Suppressor macrophage (primary cell): Measurements from ENCODE around the gene CMIP.
"Not testable (repeated sequence)": the region's sequence is repeated elsewhere in the genome, so short reads cannot be mapped to it uniquely, and the experiment has no call there.

ENCODE experiments used
- DNase-seq, 4 experiments: peaks; one replicate each; pipeline ENCODE4 v3.0.0-alpha.2; 2020 to 2022

Gene CMIP

DNA sequence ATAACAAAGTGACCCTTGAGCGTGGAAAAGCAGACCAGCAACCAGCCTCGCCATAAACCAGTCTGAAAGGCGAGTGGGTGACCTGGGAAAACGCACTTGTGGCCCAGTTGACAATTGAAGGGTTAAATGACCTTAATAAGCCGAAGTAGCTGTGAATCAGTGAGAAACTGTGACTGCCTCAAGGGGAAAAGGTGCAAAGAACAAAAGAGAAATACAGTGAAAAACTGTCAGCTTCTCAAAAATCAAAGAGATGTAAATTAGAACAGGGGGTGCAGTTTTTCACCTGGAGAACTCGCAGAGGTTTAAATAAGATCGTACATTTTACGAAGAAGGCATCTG, 124.1 kb downstream of the CMIP start:
- DNase-seq = no peak

- DNase-seq = no peak
Observed at GRCh38 chr16:81569361-81570034, 124.9 kb downstream of the CMIP start.

- DNase-seq = no peak
Observed at GRCh38 chr16:81570151-81570846, 125.7 kb downstream of the CMIP start.

DNA sequence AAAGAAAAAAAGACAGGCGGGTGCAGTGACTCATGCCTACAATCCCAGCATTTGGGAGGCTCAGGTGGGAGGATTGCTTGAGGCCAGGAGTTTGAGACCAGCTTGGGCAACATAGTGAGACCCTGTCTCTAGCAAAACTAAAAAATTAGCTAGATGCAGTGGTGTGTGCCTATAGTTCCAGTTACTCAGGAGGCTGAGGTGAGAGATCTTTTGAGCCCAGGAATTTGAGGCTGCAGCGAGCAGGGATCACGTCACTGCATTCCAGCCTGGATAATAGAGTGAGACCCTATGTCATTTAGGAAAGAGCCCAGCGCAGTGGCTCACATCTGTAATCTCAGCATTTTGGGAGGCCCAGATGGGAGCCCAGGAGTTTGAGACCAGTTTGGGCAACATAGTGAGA, 126.6 kb downstream of the CMIP start:
- DNase-seq = no peak

GRCh38 chr16:81571592-81572385, 127.2 kb downstream of the CMIP start:
- no peak for DNase-seq

- no peak for DNase-seq
Observed at GRCh38 chr16:81572386-81573144, 128.0 kb downstream of the CMIP start.

GRCh38 chr16:81573533-81574020, 129.0 kb downstream of the CMIP start:
- DNase-seq = no peak

DNA sequence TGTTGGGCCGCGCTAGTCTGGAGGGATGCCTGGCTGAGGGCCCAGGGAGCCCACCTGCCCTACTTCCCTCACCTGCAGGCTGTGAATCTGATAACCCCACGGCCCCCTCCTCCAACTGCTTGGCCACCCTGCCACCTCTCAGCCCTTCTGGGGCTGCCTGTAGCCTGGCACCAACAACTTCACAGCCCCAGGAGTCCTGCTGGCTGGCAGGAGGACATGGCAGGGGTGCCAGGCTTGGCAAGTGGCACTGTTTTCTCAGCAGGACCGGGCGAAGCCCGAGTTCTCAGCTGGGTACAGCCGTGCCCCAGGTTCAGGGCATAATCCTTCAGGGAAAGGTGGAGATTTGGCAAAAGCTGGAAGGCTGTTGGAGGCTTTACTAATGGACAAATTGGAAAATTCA, 129.6 kb downstream of the CMIP start:
- no peak for DNase-seq

GRCh38 chr16:81575307-81575706, 130.7 kb downstream of the CMIP start:
- DNase-seq = no peak

- no peak for DNase-seq
Observed at GRCh38 chr16:81575834-81576233, 131.2 kb downstream of the CMIP start.

DNA sequence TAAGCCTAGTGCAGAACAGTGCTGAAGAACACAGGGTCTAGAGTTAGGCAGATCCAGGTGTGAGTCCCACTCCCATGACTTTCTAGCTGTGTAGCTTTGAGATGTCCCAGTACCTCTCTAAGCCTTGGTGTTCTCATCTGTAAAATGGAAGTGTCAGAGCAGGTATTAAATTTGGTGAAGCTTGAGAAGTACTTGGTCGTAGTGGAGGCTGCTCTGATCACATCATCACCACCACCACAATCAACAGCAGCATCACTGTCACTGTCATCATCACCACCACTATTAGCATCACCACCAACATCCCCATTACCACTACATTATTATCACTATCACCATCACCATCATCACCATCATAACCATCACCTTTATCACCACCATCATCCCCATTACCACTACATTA, 132.1 kb downstream of the CMIP start:
- DNase-seq = no peak

DNA sequence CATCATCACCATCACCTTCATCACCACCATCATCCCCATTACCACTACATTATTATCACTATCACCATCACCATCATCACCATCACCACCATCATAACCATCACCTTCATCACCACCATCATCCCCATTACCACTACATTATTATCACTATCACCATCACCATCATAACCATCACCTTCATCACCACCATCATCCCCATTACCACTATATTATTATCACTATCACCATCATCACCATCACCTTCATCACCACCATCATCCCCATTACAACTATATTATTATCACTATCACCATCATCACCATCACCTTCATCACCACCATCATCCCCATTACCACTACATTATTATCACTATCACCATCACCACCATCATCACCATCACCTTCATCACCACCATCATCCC, 132.7 kb downstream of the CMIP start:
- not testable (repeated sequence) for DNase-seq

- no peak for DNase-seq
Observed at GRCh38 chr16:81578076-81578475, 133.5 kb downstream of the CMIP start.

DNA sequence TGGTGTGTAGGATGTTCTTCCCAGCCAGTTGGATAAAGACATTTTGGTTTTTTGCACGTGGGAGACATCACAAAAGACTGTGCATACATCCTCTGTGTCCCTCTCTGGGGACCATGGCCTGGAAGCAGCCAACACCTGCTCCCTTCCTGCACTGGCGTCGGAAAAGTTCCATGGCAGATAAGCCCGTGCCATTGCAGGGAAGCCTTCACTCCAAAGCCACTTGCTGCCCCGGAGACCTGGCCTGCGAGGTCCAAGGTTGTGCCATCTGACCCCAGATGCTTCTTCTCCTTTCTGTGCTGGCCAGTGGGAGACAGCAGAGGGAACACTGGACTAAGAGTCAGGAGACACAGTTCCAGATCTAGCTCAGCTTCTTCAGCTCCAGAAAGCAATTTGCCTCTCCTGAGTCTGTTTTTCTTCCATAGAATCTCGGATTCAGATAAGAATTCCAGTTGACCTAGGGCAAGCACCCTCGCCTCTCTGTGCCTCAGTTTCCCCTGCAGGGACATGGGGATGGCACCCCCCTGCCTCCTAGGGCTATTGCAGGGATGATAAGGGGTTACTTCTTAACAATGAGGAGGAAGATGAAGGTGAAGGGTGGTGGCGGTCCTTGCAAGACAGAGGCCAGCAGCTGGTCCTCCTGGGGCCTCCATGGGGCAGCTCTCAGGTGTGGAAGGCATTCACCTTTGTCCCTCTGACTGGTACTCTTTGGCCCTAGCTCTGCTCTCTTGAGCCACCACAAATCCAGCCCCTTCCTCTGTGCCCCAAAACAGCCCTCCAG, 134.2 kb downstream of the CMIP start:
- no peak for DNase-seq

- DNase-seq = no peak
Observed at GRCh38 chr16:81581107-81581506, 136.5 kb downstream of the CMIP start.

GRCh38 chr16:81582655-81583441, 138.2 kb downstream of the CMIP start:
- DNase-seq = no peak

- no peak for DNase-seq
Observed at GRCh38 chr16:81583893-81584631, 139.5 kb downstream of the CMIP start.

GRCh38 chr16:81585785-81586184, 141.2 kb downstream of the CMIP start:
- DNase-seq = peak in 1 of 4 experiments; percentile 6

DNA sequence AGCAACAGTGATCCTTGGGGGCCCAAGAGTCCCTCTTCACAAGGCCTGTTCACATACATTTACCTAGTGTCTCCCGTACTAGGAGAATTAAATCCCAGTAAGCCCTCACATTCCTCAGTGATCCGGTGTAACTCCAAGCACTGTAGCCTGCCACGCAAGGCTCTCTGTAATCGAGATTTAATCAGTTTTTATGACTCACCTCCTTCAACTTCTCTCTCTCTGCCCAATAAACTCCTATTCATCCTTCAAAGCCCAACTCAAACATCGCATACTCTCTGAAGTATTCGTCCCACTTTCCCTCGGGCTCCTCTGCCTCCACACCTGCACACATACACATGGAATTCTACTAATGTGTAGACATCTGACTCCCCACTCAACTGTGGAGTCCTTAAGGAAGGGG, 141.8 kb downstream of the CMIP start:
- DNase-seq = no peak

DNA sequence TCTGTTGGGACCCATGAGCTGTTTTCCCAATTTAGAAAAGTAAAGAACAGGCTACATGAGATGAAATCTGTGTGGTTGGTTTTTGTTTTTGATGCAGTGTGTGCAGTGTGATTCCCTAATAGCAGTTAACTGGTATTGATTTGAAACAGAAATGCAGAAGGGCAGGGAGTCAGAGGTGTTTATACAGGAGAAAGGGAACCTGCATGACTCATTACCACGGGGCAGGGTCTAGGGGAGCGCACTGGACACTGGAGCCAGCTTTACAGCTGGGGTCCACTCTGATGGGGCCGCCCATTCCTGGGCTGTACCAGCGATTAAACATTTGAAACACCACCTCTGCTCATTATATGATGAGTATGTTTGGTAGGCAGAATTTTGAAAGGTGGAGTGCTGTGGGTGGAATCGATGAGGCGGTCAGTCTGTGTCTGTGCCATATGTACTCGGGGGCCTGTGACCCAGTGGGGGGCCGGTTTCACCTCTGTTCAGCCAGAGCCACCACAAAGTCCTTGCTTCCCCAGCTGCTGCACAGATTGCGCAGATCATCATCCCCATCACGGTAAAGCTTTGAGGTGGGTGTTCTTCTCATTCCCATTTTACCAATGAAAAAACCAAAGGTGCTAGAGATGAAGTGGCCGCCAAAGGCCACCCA, 142.5 kb downstream of the CMIP start:
- DNase-seq = no peak
